GM12891 (cell line): ENCODE measurements around the gene ZP3.
"Not testable (repeated sequence)": the region's sequence is repeated elsewhere in the genome, so short reads cannot be mapped to it uniquely, and the experiment has no call there.

Experiments
- POLR2A ChIP-seq: IDR thresholded peaks from 2 replicates; pipeline ENCODE4 v1.6.1; 2011; ENCODE audit warnings: low read depth, low read length, control low read depth
- POLR2AphosphoS5 ChIP-seq: IDR thresholded peaks from 2 replicates; pipeline ENCODE4 v1.6.1; 2011; ENCODE audit warnings: low read depth, low read length, control low read depth
- TAF1 ChIP-seq: IDR thresholded peaks from 2 replicates; pipeline ENCODE4 v1.6.1; 2011; ENCODE audit warnings: low read depth, low read length, control low read depth

DNA sequence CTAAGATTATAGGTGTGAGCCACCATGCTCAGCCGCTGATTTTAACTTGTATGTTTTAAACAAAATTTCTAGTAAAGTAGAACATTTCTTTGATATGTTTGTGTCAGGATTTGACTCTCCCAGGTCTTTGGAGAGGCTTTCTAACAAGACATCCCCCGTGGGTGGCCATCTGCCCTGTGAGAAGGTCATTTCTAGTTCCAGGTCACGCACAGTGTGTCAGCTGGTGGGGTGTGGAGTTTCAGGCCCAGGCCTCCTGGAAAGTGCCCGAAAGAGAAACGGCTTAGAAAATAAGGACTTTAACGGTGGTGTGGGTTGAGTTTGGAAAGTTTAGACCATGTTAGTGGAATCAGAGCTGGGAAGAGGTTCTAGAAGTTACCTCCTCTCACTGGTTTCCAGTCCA is 48.3 kb downstream of the ZP3 start:
- TF ChIP-seq TAF1, POLR2AphosphoS5, POLR2A: not testable (repeated sequence)
